Caco-2 (cell line): ENCODE data around the gene KIF27. TPM values are rescaled to one million over a fixed set of nuclear protein-coding genes. Genes with fewer than 3 reads are reported as not detected.
"Not testable (repeated sequence)": the region's sequence is repeated elsewhere in the genome, so short reads cannot be mapped to it uniquely, and the experiment has no call there.

Experiments used
- BruUV-seq: library from RNA; stranded (reverse); fragments of 400-500 nt; replicated peaks from 2 replicates; lab custom pipeline; 2021; lab: Mats Ljungman, UMichigan
- CTCF ChIA-PET: fragments of 300-600 bp; sonication (Branson Sonifier 250); formaldehyde crosslinking; loops from one replicate; lab custom pipeline; 2022; ENCODE audit warnings: antibody characterized with exemption; lab: Charles Lee
- POLR2A ChIA-PET: fragments of 300-600 bp; sonication (Branson Sonifier 250); formaldehyde crosslinking; loops from one replicate; lab custom pipeline; 2022; ENCODE audit warnings: antibody characterized with exemption; lab: Charles Lee
- DNase-seq, 2 experiments: peaks; one replicate each; pipeline versions ENCODE4 v3.0.0 to v3.0.0-alpha.2; 2020 to 2022
- H3K27me3 ChIP-seq: replicated peaks from 2 replicates; pipeline ENCODE4 v1.6.0; 2011; ENCODE audit warnings: low read length; ENCODE audit not compliant: control insufficient read depth, insufficient read depth
- H3K36me3 ChIP-seq: 2 replicates; pipeline ENCODE4 v1.5.1; 2011; ENCODE audit warnings: low read length; ENCODE audit not compliant: control insufficient read depth, insufficient read depth
- H3K4me1 ChIP-seq: fragments of 250-450 bp; sonication (Bioruptor Pico); 2 replicates; pipeline ENCODE4 v1.5.1; 2020; ENCODE audit warnings: mild to moderate bottlenecking
- H3K4me3 ChIP-seq: 2 replicates; pipeline ENCODE4 v1.5.1; 2011; ENCODE audit warnings: low read depth, mild to moderate bottlenecking, control low read depth, low read length
- H3K9me3 ChIP-seq: fragments of 250-450 bp; sonication (Bioruptor Pico); 2 replicates; pipeline ENCODE4 v1.5.1; 2020; ENCODE audit warnings: mild to moderate bottlenecking, moderate library complexity
- H3K27ac Mint-ChIP-seq: one replicate; pipeline ENCODE4 v1.8.0; 2022; ENCODE audit warnings: mixed read lengths; ENCODE audit not compliant: unreplicated experiment
- H3K27me3 Mint-ChIP-seq: one replicate; pipeline ENCODE4 v1.8.0; 2022; ENCODE audit warnings: mixed read lengths; ENCODE audit not compliant: insufficient read depth, unreplicated experiment
- H3K36me3 Mint-ChIP-seq: one replicate; pipeline ENCODE4 v1.8.0; 2022; ENCODE audit warnings: mild to moderate bottlenecking, mixed read lengths; ENCODE audit not compliant: insufficient read depth, unreplicated experiment
- H3K4me1 Mint-ChIP-seq: one replicate; pipeline ENCODE4 v1.8.0; 2022; ENCODE audit warnings: low read depth, mixed read lengths; ENCODE audit not compliant: unreplicated experiment
- H3K4me3 Mint-ChIP-seq: one replicate; pipeline ENCODE4 v1.8.0; 2022; ENCODE audit warnings: mild to moderate bottlenecking, moderate library complexity, mixed read lengths; ENCODE audit not compliant: unreplicated experiment
- H3K9me3 Mint-ChIP-seq: one replicate; pipeline ENCODE4 v1.8.0; 2022; ENCODE audit warnings: mixed read lengths; ENCODE audit not compliant: unreplicated experiment
- intact Hi-C: fragments of 100-400 bp; cut with micrococcal nuclease; formaldehyde crosslinking; loops from one replicate; pipeline ENCODE4 v1.10.0; 2022; ENCODE audit not compliant: unreplicated experiment
- total RNA-seq: library from RNA; stranded (reverse); gene quantifications from 2 replicates; pipeline ENCODE4 v1.2.3, GENCODE V29; 2022
- TF ChIP-seq, protein P1 (sequence below), 2 experiments: fragments of 200-600 bp in 1 of 2; IDR thresholded peaks; 1 replicate in 1 of 2; 2 replicates in 1 of 2; pipeline versions ENCODE4 v1.5.1 to v1.8.0; 2011 to 2022; ENCODE audit warnings: antibody characterized with exemption in 1 of 2, control low read depth in 1 of 2, inconsistent platforms in 1 of 2, low read depth in 1 of 2, low read length in 1 of 2, mild to moderate bottlenecking in 1 of 2, moderate library complexity in 1 of 2; ENCODE audit not compliant: insufficient read depth in 1 of 2, severe bottlenecking in 1 of 2, unreplicated experiment in 1 of 2

KIF27 gene
- total RNA-seq, 1 experiment from 2014 or later = 1.8 TPM

DNA sequence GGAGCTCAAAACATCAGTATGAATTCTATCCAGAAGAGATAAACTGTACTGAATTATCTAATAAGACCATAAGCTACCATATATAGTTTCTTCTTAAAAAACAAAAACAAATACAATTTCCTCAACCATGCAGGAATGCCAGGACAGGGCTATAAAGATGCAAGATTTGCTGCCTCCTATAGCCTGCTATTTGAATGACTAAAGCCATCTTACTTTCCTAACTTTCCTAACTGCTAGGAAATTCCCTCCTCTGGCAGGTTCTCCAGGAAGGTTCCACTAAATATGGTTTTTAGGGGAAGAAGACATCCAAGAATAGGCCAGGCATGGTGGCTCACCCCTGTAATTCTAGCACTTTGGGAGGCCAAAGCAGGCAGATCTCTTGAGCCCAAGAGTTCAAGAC lies 15.1 kb downstream of the KIF27 start:
- Histone ChIP-seq H3K4me3 (no peak overlapping the region), H3K9me3 (no peaks in the 10 kb centered on the region), H3K4me1 (no peaks in the 10 kb centered on the region), H3K36me3 (no peaks in the 10 kb centered on the region), H3K27me3 (no peaks in the 10 kb centered on the region)
- Mint-ChIP-seq H3K27ac (no peak overlapping the region), H3K4me3 (no peak overlapping the region), H3K27me3 (no peaks in the 10 kb centered on the region), H3K36me3 (no peaks in the 10 kb centered on the region), H3K9me3 (no peaks in the 10 kb centered on the region), H3K4me1 (no peaks in the 10 kb centered on the region)
- TF ChIP-seq, protein P1, sequence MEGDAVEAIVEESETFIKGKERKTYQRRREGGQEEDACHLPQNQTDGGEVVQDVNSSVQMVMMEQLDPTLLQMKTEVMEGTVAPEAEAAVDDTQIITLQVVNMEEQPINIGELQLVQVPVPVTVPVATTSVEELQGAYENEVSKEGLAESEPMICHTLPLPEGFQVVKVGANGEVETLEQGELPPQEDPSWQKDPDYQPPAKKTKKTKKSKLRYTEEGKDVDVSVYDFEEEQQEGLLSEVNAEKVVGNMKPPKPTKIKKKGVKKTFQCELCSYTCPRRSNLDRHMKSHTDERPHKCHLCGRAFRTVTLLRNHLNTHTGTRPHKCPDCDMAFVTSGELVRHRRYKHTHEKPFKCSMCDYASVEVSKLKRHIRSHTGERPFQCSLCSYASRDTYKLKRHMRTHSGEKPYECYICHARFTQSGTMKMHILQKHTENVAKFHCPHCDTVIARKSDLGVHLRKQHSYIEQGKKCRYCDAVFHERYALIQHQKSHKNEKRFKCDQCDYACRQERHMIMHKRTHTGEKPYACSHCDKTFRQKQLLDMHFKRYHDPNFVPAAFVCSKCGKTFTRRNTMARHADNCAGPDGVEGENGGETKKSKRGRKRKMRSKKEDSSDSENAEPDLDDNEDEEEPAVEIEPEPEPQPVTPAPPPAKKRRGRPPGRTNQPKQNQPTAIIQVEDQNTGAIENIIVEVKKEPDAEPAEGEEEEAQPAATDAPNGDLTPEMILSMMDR (IDR thresholded peaks at IDR 0.05; ENCODE audit: insufficient read depth in 1 of 2, low read depth in 1 of 2, low read length in 1 of 2, severe bottlenecking in 1 of 2, unreplicated experiment in 1 of 2) = no peak
- DNase-seq = no peak
- POLR2A ChIA-PET = no interaction called here
- BruUV-seq = no TSS peak
- CTCF ChIA-PET = interaction anchor here (0.6 kb wide), 1 partner anchor 886 kb away, joined by 4 read pairs; no protein-coding TSS in a partner anchor
- intact Hi-C loops = no loop called here

DNA sequence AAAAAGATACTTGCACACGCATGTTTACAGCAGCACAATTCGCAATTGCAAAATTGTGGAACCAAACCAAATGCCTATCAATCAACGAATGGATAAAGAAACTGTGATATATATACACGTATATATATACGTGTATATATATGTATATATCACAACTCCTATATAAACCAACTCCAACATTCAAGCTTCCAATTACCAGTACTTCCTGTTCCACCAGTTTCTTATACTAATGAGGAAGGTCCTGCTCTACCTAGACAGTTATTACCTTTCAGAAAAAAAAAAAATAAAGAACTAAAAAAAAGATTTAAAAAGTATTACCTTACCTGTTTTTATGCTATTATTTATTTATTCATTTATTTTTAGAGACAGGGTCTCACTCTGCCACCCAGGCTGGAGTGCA lies 20.6 kb downstream of the KIF27 start:
- DNase-seq, BruUV-seq, H3K36me3 ChIP-seq, H3K4me1 ChIP-seq, H3K9me3 Mint-ChIP-seq, H3K36me3 Mint-ChIP-seq, intact Hi-C loops, H3K4me1 Mint-ChIP-seq, H3K4me3 Mint-ChIP-seq, H3K4me3 ChIP-seq, H3K27me3 ChIP-seq, CTCF ChIA-PET, H3K27me3 Mint-ChIP-seq, H3K9me3 ChIP-seq, H3K27ac Mint-ChIP-seq, POLR2A ChIA-PET: not testable (repeated sequence)

DNA sequence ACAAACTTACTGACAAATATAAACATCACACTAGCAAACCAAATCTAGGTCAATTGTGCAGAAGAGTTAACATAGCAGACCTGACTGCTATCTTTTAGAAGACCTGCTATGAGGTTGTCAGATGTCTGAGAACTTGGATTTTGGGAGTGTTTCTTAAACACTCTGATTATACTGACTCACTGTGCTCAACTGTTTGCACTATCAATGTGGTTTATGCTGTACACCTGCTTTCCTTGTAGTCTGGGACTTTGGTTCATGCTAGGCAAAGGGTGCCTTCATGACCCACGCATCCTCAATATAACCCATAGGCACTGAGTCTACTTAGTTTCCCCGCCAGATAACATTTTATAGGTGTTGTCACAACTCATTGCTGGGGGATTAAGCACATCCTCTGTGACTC lies 26.9 kb downstream of the KIF27 start:
- H3K4me1 Mint-ChIP-seq, H3K36me3 Mint-ChIP-seq, H3K9me3 Mint-ChIP-seq, H3K27me3 Mint-ChIP-seq, DNase-seq, H3K27ac Mint-ChIP-seq, H3K4me3 Mint-ChIP-seq, H3K27me3 ChIP-seq, POLR2A ChIA-PET, H3K9me3 ChIP-seq, intact Hi-C loops, BruUV-seq, H3K4me3 ChIP-seq, CTCF ChIA-PET, H3K4me1 ChIP-seq, H3K36me3 ChIP-seq: not testable (repeated sequence)

DNA sequence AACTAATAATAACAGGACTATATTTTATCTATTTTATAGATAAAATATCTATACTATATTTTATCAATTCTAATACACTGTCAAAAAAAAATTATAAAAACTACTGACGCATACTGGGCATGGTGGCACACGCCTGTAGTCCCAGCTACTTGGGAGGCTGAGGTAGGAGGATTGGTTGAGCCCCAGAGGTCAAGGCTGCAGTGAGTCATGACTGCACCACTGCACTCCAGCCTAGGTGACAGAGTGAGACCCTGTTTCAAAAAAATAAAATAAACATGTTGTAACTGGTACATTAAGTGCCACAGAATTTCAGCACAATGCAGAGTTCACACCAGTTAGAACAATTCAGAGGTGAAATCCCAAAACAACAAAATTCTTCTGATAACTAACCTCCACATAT lies 34.7 kb downstream of the KIF27 start:
- H3K27me3 Mint-ChIP-seq, H3K36me3 ChIP-seq, CTCF ChIA-PET, H3K4me1 Mint-ChIP-seq, H3K4me1 ChIP-seq, POLR2A ChIA-PET, intact Hi-C loops, BruUV-seq, H3K4me3 Mint-ChIP-seq, H3K27me3 ChIP-seq, H3K9me3 Mint-ChIP-seq, DNase-seq, H3K9me3 ChIP-seq, H3K4me3 ChIP-seq, H3K27ac Mint-ChIP-seq, H3K36me3 Mint-ChIP-seq: not testable (repeated sequence)

DNA sequence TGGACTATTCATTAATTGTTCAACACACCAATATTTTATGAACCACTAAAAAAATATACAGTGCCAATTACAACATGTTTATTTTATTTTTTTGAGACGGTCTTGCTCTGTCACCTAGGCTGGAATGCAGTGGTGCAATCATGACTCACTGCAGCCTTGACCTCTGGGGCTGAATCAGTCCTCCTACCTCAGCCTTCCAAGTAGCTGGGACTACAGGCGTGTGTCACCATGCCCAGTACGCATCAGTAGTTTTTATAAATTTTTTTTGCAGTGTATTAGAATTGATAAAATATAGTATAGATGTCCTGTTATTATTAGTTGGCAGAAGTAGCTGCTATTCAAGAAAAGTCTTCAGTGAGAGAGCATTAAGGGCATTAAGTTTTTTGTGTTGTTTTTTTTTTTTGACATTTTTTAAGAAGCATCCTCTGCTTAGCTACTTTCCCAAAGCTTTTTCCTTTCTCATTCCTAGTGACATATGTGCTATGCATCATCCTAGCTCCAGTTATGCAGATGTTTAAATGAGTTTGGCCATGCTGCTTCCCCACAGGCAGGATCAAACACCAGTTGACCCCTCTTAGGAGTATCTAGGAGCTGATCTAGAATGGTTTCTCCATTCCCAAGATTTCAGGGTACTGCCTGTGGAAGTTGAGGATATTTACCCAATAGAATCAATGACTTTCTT lies 35.5 kb downstream of the KIF27 start:
- POLR2A ChIA-PET, H3K4me1 ChIP-seq: not testable (repeated sequence)

DNA sequence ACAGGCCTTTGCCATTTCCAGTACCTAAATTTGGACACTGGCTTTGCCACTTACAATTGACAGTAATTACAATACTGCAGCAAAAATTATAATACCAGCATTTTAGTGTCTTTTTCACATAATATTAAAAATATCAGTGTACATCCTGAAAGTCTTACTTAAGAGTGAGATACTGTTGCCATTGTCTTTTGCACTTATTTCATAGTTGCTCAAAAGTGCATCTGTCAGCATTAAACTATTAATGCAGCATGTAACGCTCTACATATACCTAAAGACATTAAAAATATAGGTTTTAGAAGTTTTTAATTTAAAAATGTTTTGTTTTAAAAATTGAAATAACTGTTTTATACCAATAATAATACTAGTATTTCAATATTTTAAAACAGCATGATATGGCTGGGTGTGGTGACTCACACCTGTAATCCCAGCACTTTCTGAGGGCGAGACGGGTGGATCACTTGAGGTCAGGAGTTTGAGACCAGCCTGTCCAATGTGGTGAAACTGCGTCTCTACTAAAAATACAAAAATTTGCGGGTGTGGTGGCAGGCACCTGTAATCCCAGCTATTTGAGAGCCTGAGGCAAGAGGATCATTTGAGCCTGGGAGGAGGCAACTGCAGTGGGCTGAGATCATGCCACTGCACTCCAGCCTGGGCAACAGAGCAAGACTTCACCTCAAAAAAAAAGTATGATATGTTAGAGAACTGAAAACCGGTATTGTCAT lies 39.4 kb downstream of the KIF27 start:
- POLR2A ChIA-PET, H3K9me3 Mint-ChIP-seq, H3K9me3 ChIP-seq, CTCF ChIA-PET, H3K4me1 Mint-ChIP-seq, H3K4me3 ChIP-seq, H3K36me3 ChIP-seq, H3K27me3 ChIP-seq, H3K4me1 ChIP-seq, intact Hi-C loops, DNase-seq, H3K27ac Mint-ChIP-seq, H3K4me3 Mint-ChIP-seq, BruUV-seq, H3K27me3 Mint-ChIP-seq, H3K36me3 Mint-ChIP-seq: not testable (repeated sequence)

More for the DNA sequence above, 35.5 kb downstream of the KIF27 start:
- H3K27ac Mint-ChIP-seq, BruUV-seq, H3K9me3 Mint-ChIP-seq, H3K4me3 Mint-ChIP-seq, H3K27me3 Mint-ChIP-seq, H3K36me3 Mint-ChIP-seq, H3K27me3 ChIP-seq, H3K4me3 ChIP-seq, H3K4me1 Mint-ChIP-seq, H3K36me3 ChIP-seq, CTCF ChIA-PET, H3K9me3 ChIP-seq, intact Hi-C loops: not testable (repeated sequence)
- peak; percentile 1 to 27 for DNase-seq
